ENCODE results near the gene ALG12. TPM values are rescaled to one million over a fixed set of nuclear protein-coding genes. Genes with fewer than 3 reads are reported as not detected.

ALG12 gene
- total RNA-seq, 1 experiment from 2014 or later, result 18.6 TPM

DNA sequence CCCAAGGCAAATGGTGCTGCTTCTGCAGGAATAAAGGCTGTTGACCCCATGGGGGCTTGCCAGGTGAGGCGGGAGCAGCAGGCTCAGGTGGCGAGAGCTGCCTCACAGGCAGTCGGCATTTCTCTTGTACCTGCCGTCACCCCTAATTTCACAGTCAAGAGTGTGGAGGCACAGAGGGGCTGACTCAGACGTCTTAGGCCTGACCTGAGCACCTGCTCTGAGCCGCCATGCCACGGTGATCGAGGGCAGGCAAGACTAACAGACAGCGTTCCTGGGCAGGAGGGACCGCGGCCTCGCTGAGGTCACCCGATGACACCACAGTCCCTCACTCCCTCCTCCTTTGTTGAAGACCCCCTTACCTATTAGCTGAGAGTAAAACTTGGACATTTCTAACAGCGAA lies 5.2 kb downstream of the ALG12 start:
- Histone ChIP-seq H3K27me3 (replicated peaks; ENCODE audit: insufficient read depth, low read depth, low read length, poor library complexity) (no peaks in the 10 kb centered on the region), H3K9me3 (ENCODE audit: low read depth, low read length, poor library complexity, severe bottlenecking) (no peaks in the 10 kb centered on the region), H3K4me3 (ENCODE audit: low read depth, low read length, poor library complexity, severe bottlenecking) (no peak overlapping the region), H3K4me1 (ENCODE audit: insufficient read depth, low read length, poor library complexity, severe bottlenecking) (no peaks in the 10 kb centered on the region), H3K27ac (ENCODE audit: low read depth, low read length, poor library complexity, severe bottlenecking) (no peak overlapping the region), H3K36me3 (ENCODE audit: insufficient read depth, low read length, poor library complexity, severe bottlenecking) (peaks cover 24% of the 10 kb centered on the region)
- TF ChIP-seq EZH2 (IDR thresholded peaks at IDR 0.05; ENCODE audit: borderline replicate concordance, low read depth, low read length, poor library complexity, severe bottlenecking), result no peak
- TF ChIP-seq, protein P1, sequence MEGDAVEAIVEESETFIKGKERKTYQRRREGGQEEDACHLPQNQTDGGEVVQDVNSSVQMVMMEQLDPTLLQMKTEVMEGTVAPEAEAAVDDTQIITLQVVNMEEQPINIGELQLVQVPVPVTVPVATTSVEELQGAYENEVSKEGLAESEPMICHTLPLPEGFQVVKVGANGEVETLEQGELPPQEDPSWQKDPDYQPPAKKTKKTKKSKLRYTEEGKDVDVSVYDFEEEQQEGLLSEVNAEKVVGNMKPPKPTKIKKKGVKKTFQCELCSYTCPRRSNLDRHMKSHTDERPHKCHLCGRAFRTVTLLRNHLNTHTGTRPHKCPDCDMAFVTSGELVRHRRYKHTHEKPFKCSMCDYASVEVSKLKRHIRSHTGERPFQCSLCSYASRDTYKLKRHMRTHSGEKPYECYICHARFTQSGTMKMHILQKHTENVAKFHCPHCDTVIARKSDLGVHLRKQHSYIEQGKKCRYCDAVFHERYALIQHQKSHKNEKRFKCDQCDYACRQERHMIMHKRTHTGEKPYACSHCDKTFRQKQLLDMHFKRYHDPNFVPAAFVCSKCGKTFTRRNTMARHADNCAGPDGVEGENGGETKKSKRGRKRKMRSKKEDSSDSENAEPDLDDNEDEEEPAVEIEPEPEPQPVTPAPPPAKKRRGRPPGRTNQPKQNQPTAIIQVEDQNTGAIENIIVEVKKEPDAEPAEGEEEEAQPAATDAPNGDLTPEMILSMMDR (conservative IDR thresholded peaks at IDR 0.05; ENCODE audit: low read depth, low read length), result no peak
- BruUV-seq (replicated peaks), result no TSS peak
- intact Hi-C loops (cut with micrococcal nuclease; ENCODE audit: unreplicated experiment), result no loop called here
- DNase-seq (ENCODE audit: low spot score), result no peak
- ChIA-PET POLR2A (ENCODE audit: low non-redundant PET) (no interaction called here), CTCF (no interaction called here)

DNA sequence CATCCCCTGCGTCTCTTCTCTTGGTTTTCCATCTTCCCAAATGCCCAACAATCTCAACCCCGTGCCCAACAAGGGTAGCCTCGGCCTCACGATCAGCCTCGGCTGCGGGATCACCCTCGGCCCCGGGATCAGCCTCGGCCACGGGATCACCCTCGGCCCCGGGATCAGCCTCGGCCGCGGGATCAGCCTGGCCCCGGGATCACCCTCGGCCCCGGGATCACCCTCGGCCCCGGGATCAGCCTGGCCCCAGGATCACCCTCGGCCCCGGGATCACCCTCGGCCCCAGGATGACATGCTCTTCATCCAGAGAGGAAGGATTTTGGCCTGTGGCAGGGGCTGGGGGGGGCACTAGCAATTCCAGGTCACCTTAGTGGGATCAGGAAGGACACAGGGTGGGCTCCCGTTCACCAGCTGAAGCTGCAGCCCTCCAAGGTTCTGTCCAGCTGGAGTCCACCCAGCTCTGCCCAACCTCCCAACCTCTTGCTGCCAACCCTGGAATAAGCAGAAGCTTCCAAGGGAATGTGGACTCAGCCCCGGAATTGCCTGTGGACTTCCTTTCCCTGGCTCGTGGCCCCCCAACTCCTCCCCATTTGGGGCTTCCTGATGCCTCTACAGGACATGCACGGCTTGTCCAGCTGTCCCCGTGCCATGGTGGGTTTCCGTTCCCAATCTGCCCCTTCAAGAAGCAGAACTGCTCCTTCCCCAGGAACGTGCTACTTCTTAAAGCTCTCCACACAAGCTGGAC lies 6.2 kb downstream of the ALG12 start:
- intact Hi-C loops (cut with micrococcal nuclease; ENCODE audit: unreplicated experiment), result no loop called here
- ChIA-PET CTCF (interaction anchor here (0.8 kb wide), 1 partner anchor 57 kb away, joined by 3 read pairs; no protein-coding TSS in a partner anchor), POLR2A (ENCODE audit: low non-redundant PET) (no interaction called here)
- DNase-seq (ENCODE audit: low spot score), result no peak
- H3K36me3 ChIP-seq (ENCODE audit: insufficient read depth, low read length, poor library complexity, severe bottlenecking), result peaks cover 33% of the 10 kb centered on the region
- H3K4me1 ChIP-seq (ENCODE audit: insufficient read depth, low read length, poor library complexity, severe bottlenecking), result no peaks in the 10 kb centered on the region
- H3K9me3 ChIP-seq (ENCODE audit: low read depth, low read length, poor library complexity, severe bottlenecking), result no peaks in the 10 kb centered on the region
- no peak overlapping the region for H3K27ac ChIP-seq (ENCODE audit: low read depth, low read length, poor library complexity, severe bottlenecking)
- BruUV-seq (replicated peaks), result no TSS peak
- no peaks in the 10 kb centered on the region for H3K27me3 ChIP-seq (replicated peaks; ENCODE audit: insufficient read depth, low read depth, low read length, poor library complexity)
- TF ChIP-seq EZH2 (IDR thresholded peaks at IDR 0.05; ENCODE audit: borderline replicate concordance, low read depth, low read length, poor library complexity, severe bottlenecking), result no peak
- TF ChIP-seq, protein P1 (conservative IDR thresholded peaks at IDR 0.05; ENCODE audit: low read depth, low read length), result no peak
- H3K4me3 ChIP-seq (ENCODE audit: low read depth, low read length, poor library complexity, severe bottlenecking), result no peak overlapping the region

DNA sequence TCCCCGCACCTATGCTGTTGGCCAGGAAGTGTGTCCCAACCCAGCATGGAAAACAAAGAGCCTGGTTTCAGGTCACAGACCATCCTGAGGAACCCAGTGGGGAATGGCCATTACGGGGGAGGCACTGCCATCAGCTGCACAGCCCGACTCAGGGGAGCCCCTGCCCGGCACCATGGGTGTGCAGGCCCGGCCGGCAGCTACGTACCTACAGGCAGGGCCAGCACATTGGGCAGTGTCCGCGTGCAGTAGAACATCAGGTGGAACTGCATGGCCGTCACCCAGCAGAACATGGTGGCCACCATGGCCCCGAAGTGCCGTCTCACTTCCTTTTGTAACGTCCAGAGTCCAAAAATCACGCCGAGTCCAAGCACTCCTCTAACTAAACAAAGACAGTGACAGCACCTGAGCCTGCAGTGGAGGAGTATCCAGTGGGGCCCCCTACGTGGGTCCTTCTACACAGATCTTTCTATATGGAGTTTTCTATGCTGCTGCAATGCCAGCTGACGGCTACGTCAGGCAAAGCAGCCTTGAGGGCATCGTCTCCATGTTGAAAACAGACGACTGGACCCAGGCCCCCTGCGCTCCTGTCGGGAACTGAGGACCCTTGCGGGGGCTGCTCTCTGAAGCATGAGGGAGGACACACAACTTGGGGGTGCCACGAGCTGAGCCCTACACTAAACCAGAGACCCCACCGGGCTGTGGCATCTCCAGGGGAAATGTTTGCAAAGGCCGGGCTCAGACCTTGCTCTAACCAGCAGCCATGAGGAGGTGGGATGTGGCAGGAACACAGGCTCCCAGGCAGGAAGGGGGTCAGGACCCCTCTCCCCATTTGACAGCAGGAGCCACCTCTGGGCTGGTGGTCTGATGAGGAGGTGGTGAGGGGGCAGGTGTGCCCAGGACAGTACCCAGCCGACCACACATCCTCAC lies 7.7 kb downstream of the ALG12 start:
- Histone ChIP-seq H3K4me3 (ENCODE audit: low read depth, low read length, poor library complexity, severe bottlenecking) (no peak overlapping the region), H3K9me3 (ENCODE audit: low read depth, low read length, poor library complexity, severe bottlenecking) (no peaks in the 10 kb centered on the region), H3K27me3 (replicated peaks; ENCODE audit: insufficient read depth, low read depth, low read length, poor library complexity) (no peaks in the 10 kb centered on the region), H3K36me3 (ENCODE audit: insufficient read depth, low read length, poor library complexity, severe bottlenecking) (peaks cover 36% of the 10 kb centered on the region), H3K27ac (ENCODE audit: low read depth, low read length, poor library complexity, severe bottlenecking) (no peak overlapping the region), H3K4me1 (ENCODE audit: insufficient read depth, low read length, poor library complexity, severe bottlenecking) (no peaks in the 10 kb centered on the region)
- BruUV-seq (replicated peaks), result no TSS peak
- intact Hi-C loops (cut with micrococcal nuclease; ENCODE audit: unreplicated experiment), result no loop called here
- ChIA-PET POLR2A (ENCODE audit: low non-redundant PET) (no interaction called here), CTCF (no interaction called here)
- TF ChIP-seq, protein P1 (conservative IDR thresholded peaks at IDR 0.05; ENCODE audit: low read depth, low read length), result no peak
- no peak for TF ChIP-seq EZH2 (IDR thresholded peaks at IDR 0.05; ENCODE audit: borderline replicate concordance, low read depth, low read length, poor library complexity, severe bottlenecking)
- no peak for DNase-seq (ENCODE audit: low spot score)
